Measurements from ENCODE around the gene SLC6A2.
"Not testable (repeated sequence)": the region's sequence is repeated elsewhere in the genome, so short reads cannot be mapped to it uniquely, and the experiment has no call there.

Gene SLC6A2

GRCh38 chr16:55709801-55710200, 54.0 kb downstream of the SLC6A2 start:
- no peak for DNase-seq (ENCODE audit: low read depth in 3 of 3, low spot score in 1 of 3)

- no peak for DNase-seq (ENCODE audit: low read depth in 3 of 3, low spot score in 1 of 3)
These were observed 54.7 kb downstream of the SLC6A2 start for GRCh38 chr16:55710466-55710865.

- DNase-seq (ENCODE audit: low read depth in 3 of 3, low spot score in 1 of 3), result peak; percentile 2 to 45 (median 3)
These were observed 56.4 kb downstream of the SLC6A2 start for GRCh38 chr16:55711959-55712876.

GRCh38 chr16:55713103-55713502, 57.3 kb downstream of the SLC6A2 start:
- DNase-seq (ENCODE audit: low read depth in 3 of 3, low spot score in 1 of 3), result no peak

GRCh38 chr16:55717326-55717725, 61.5 kb downstream of the SLC6A2 start:
- DNase-seq (ENCODE audit: low read depth in 3 of 3, low spot score in 1 of 3), result no peak

GRCh38 chr16:55725055-55725777, 69.4 kb downstream of the SLC6A2 start:
- DNase-seq (ENCODE audit: low read depth in 3 of 3, low spot score in 1 of 3), result no peak

- no peak for DNase-seq (ENCODE audit: low read depth in 3 of 3, low spot score in 1 of 3)
These were observed 73.0 kb downstream of the SLC6A2 start for GRCh38 chr16:55728797-55729196.

- no peak for DNase-seq (ENCODE audit: low read depth in 3 of 3, low spot score in 1 of 3)
These were observed 74.3 kb downstream of the SLC6A2 start for GRCh38 chr16:55730115-55730514.

GRCh38 chr16:55732496-55732895, 76.7 kb downstream of the SLC6A2 start:
- no peak for DNase-seq (ENCODE audit: low read depth in 3 of 3, low spot score in 1 of 3)

- no peak for DNase-seq (ENCODE audit: low read depth in 3 of 3, low spot score in 1 of 3)
These were observed 78.9 kb downstream of the SLC6A2 start for GRCh38 chr16:55734665-55735064.

GRCh38 chr16:55735120-55735781, 79.5 kb downstream of the SLC6A2 start:
- DNase-seq (ENCODE audit: low read depth in 3 of 3, low spot score in 1 of 3), result no peak

- DNase-seq (ENCODE audit: low read depth in 3 of 3, low spot score in 1 of 3), result no peak
These were observed 80.9 kb downstream of the SLC6A2 start for GRCh38 chr16:55736671-55737070.

GRCh38 chr16:55737318-55737717, 81.5 kb downstream of the SLC6A2 start:
- DNase-seq (ENCODE audit: low read depth in 3 of 3, low spot score in 1 of 3), result no peak

- DNase-seq (ENCODE audit: low read depth in 3 of 3, low spot score in 1 of 3), result no peak
These were observed 82.2 kb downstream of the SLC6A2 start for GRCh38 chr16:55737966-55738365.

GRCh38 chr16:55746081-55746480, 90.3 kb downstream of the SLC6A2 start:
- DNase-seq (ENCODE audit: low read depth in 3 of 3, low spot score in 1 of 3), result no peak

GRCh38 chr16:55747785-55748184, 92.0 kb downstream of the SLC6A2 start:
- DNase-seq (ENCODE audit: low read depth in 3 of 3, low spot score in 1 of 3), result no peak

- DNase-seq (ENCODE audit: low read depth in 3 of 3, low spot score in 1 of 3), result not testable (repeated sequence)
These were observed 96.8 kb downstream of the SLC6A2 start for GRCh38 chr16:55752465-55753144.

- not testable (repeated sequence) for DNase-seq (ENCODE audit: low read depth in 3 of 3, low spot score in 1 of 3)
These were observed 97.4 kb downstream of the SLC6A2 start for GRCh38 chr16:55753145-55753631.

Measured in stimulated activated CD4-positive, alpha-beta T cell treated with anti-CD3 and anti-CD28 coated beads, TNF-alpha, amount 100 ng/mL, for 1 hour (primary cell).